Measurements from ENCODE around the gene NUDT5.

GRCh38 chr10:12195281-12195602, 449 bp downstream of the NUDT5 start:
- TF ChIP-seq CTCF (IDR thresholded peaks at IDR 0.05; ENCODE audit: poor library complexity, severe bottlenecking) (no peak), SMC3 (conservative IDR thresholded peaks at IDR 0.05; ENCODE audit: poor library complexity) (no peak), EP300 (conservative IDR thresholded peaks at IDR 0.05; ENCODE audit: poor library complexity, severe bottlenecking) (no peak), TAF1 (IDR thresholded peaks at IDR 0.05; ENCODE audit: low read depth) (no peak), MXI1 (conservative IDR thresholded peaks at IDR 0.05; ENCODE audit: poor library complexity, severe bottlenecking) (no peak), EZH2 (IDR thresholded peaks at IDR 0.05; ENCODE audit: borderline replicate concordance, insufficient read depth, low read length, poor library complexity, severe bottlenecking) (no peak), POLR2AphosphoS5 (IDR thresholded peaks at IDR 0.05) (no peak)
